H1 (cell line): ENCODE results near the gene SCAP. TPM values are rescaled to one million over a fixed set of nuclear protein-coding genes. Genes with fewer than 3 reads are reported as not detected.

Source experiments
- EP300 ChIP-seq, 2 experiments: IDR thresholded peaks; 1 replicate in 1 of 2; 2 replicates in 1 of 2; pipeline ENCODE4 v1.6.1; 2011 to 2012; ENCODE audit warnings: low read depth in 2 of 2, low read length in 2 of 2, mild to moderate bottlenecking in 2 of 2, borderline replicate concordance in 1 of 2, inconsistent platforms in 1 of 2, moderate library complexity in 1 of 2
- RAD21 ChIP-seq, 2 experiments: IDR thresholded peaks in 1 of 2; conservative IDR thresholded peaks in 1 of 2; 2 replicates each; pipeline ENCODE4 v1.6.1; 2011; ENCODE audit warnings: low read depth in 2 of 2, low read length in 2 of 2, improper control_type of control experiment in 1 of 2, inconsistent platforms in 1 of 2, mild to moderate bottlenecking in 1 of 2, moderate library complexity in 1 of 2
- polyA plus RNA-seq, 7 experiments: library from polyadenylated mRNA; depleted of rRNA in 3 of 7; stranded (reverse) in 5 of 7; unstranded in 2 of 7; fragments of >200 nt in 5 of 7; fragments of 200-250 nt in 2 of 7; gene quantifications; 1 replicate in 5 of 7; 2 replicates in 1 of 7; 4 replicates in 1 of 7; pipeline versions ENCODE4 v1.2.1 to v1.2.3, GENCODE V29; 2011 to 2013; ENCODE audit warnings: missing spikeins in 2 of 7, mixed read lengths in 2 of 7
- total RNA-seq: library from RNA; stranded (reverse); fragmentation: NEBNext Ultra II Directional; extraction: Animal tissue kit (Norgen Biotek cat#: 25700); gene quantifications from 2 replicates; pipeline ENCODE4 v1.2.1, GENCODE V29; 2021

Gene SCAP
- total and polyA plus RNA-seq, 2 of the 8 experiments (the other 6 are each of a cell fraction or from before 2014, with no cell fraction given), result 74.0 to 114 TPM

- no peak for TF ChIP-seq EP300 (IDR thresholded peaks at IDR 0.05; ENCODE audit: borderline replicate concordance in 1 of 2, low read depth in 2 of 2, low read length in 2 of 2)
- TF ChIP-seq RAD21 (IDR thresholded peaks at IDR 0.05 in 1 of 2, conservative IDR thresholded peaks at IDR 0.05 in 1 of 2; ENCODE audit: low read depth in 2 of 2, low read length in 2 of 2), result no peak
- TF ChIP-seq, all 59 proteins: peak for 0
Measured at GRCh38 chr3:47399016-47399415, 76.7 kb downstream of the SCAP start (continued).
